Activated CD4-positive, alpha-beta T cell treated with anti-CD3 and anti-CD28 coated beads, Interleukin-2, amount 50 U/mL, for 1 hour (primary cell): ENCODE results near the gene MRPL24.
A peak's percentile ranks its signal among the peaks of the same experiment; 100 is the strongest.

ENCODE experiments used
- DNase-seq: peaks from one replicate; pipeline ENCODE4 v3.0.0-alpha.2; 2020

Gene MRPL24

DNA sequence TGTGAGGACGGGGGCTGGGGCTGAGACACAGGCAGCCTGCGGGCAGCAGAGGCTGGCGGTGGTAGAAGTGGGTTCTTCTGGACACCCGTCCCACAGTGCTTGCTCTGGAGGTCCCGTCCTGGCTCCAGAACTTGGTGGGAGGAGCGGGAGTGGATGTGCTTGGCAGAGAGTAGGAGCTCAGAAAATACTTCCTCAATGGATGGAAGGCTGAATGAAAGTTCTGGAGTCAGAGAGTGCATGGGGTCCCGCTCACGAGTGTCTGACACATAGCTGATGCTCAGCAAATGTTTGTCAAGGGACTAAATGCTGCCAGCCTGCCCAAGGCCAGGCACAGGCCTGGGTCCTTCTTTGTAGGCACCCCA, 50.2 kb downstream of the MRPL24 start:
- no peak for DNase-seq

DNA sequence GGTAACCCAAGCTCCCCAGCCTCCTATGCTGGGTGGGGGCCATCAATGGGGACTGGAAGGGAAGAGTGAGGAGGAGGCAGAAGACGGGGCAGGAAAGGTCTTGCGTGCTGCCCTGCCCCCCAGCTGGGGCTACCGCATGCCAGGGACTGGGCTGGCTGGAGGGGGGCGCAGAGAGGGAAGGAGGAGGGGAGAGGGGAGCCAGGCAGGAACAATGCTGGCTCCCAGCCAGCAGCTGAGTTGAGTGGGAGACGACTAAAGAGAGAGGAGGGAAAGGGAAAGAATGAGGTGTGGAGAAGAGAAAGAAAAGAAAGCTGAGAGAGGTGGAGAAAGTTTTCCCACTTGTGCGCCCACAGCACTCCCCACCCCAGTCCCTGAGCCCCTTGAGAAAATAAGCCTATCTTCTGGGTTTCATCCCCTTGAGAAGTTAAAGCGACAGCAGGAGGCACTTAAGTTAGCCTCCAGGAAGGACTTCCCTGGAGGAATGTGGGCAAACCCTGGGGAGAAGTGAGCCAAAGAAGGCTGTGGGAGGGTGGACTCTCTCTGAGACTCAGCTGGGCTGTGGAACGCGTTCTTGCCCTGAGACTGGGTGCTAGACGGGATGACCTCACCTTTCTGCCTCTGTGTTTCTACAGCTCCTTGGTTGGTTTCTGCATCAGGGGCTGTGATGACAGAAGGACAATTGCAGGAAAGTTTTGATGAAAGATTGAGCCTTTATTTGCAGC, 50.8 kb downstream of the MRPL24 start:
- no peak for DNase-seq

DNA sequence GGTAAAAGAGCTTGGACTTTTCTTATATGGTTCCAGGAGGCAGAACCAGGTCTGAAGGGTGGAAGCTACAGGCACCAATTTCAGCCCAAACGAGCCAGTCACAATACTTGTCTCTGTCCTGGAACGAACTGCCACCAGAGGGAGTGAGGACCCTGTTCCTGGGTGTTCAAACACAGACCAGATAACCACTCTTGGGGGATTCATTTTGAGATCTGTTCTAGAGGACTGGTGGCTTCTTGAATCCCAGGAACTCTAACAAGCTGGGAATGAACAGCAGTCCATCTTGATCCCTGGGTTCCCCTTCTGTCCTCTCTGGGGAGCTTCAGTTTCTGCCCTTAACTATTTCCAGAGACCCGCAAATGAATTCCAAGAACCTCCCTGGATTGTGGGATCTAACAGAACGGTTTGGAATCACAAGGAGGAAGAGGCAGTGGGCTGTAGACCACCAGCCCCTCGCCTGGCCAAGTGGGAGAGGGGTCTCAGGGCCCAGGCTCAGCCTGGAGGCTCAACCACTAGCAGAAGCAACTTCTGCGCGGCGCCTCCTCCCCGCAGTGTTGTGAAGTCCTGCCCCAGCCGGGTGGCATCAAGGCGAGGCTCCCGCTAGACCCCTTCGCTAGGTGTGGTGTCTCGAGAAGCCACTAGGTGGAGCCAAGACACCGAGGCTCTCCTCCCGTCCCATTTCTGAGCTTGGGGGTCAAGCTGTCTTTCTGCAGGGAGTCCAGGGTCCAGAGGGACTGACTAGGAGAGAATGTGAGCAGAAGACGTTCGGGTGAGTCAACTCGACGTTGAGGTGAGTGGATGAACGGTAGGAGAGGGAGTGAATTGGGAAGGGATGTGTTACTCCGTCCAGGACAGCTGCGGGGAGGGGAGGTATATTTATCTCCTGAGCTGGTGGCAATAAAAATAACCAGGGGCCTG, 51.6 kb downstream of the MRPL24 start:
- peak; percentile 73 for DNase-seq
